Measurements from ENCODE around the gene HRC.

GRCh38 chr19:49168421-49168820, 13.2 kb upstream of the HRC start:
- TF ChIP-seq CTCF (IDR thresholded peaks at IDR 0.05): no peak
- no peak for TF ChIP-seq POLR2A (IDR thresholded peaks at IDR 0.05)
